ENCODE data around the gene LTBP1. TPM values are rescaled to one million over a fixed set of nuclear protein-coding genes. Genes with fewer than 3 reads are reported as not detected.

Gene LTBP1
- total RNA-seq, 2 donors from 2014 or later, result 25.9 to 99.8 TPM

DNA sequence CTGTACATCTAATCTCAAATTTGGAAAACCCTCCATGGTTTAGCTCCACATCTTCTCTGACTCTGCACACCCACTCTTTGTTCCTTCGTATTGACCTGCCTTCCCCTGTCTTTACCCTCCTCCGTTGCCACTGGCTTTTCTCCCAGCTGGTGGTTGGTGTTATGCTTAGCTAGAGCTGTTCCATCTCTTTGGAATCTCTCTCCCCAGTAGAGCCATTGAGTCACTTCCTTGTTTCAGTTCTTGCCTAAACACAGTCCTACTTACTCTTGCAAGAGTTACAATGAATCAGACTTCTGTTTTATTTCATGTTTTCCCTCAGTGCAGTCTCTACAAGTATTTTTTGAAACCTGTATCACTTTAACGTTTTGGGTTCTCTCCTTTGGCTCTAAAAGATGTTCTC is 263.9 kb downstream of the LTBP1 start:
- intact Hi-C loops (cut with DNase I), result no loop called here
- no peaks in the 10 kb centered on the region for H3K4me1 ChIP-seq (replicated peaks)
- no peaks in the 10 kb centered on the region for H3K27me3 ChIP-seq (replicated peaks; ENCODE audit: insufficient read depth)
- H3K27ac ChIP-seq, result no peak overlapping the region
- DNase-seq (ENCODE audit: low spot score), result no peak
- H3K9me3 ChIP-seq, result no peaks in the 10 kb centered on the region
- TF ChIP-seq POLR2A (IDR thresholded peaks at IDR 0.05) (no peak), POLR2AphosphoS5 (IDR thresholded peaks at IDR 0.05) (no peak)
- TF ChIP-seq, protein P1, sequence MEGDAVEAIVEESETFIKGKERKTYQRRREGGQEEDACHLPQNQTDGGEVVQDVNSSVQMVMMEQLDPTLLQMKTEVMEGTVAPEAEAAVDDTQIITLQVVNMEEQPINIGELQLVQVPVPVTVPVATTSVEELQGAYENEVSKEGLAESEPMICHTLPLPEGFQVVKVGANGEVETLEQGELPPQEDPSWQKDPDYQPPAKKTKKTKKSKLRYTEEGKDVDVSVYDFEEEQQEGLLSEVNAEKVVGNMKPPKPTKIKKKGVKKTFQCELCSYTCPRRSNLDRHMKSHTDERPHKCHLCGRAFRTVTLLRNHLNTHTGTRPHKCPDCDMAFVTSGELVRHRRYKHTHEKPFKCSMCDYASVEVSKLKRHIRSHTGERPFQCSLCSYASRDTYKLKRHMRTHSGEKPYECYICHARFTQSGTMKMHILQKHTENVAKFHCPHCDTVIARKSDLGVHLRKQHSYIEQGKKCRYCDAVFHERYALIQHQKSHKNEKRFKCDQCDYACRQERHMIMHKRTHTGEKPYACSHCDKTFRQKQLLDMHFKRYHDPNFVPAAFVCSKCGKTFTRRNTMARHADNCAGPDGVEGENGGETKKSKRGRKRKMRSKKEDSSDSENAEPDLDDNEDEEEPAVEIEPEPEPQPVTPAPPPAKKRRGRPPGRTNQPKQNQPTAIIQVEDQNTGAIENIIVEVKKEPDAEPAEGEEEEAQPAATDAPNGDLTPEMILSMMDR (IDR thresholded peaks at IDR 0.05), result no peak
- WGBS, result 33% methylated on average over 3 of the region's 3 CpGs
- no peak overlapping the region for H3K4me3 ChIP-seq
- H3K36me3 ChIP-seq, result no peaks in the 10 kb centered on the region

DNA sequence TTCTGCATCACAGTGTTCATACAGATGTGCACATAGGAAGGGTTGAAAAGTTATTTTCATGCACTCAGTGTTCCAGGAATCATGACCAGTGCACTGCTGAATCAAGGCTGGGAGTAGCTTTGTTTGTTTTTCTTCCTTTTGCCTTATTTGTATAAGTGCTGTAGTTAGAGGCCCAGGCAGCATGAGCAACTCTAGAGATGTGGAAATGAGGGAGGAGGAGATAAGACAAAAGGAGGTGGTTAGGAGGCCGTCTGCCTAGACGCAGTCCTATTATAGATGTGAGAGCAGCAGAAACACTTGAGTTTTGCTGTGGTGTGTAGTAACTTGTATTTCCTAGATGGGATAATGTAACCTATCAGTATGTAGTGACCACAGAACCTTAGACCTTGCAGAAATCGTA is 265.4 kb downstream of the LTBP1 start:
- Histone ChIP-seq H3K27me3 (replicated peaks; ENCODE audit: insufficient read depth) (no peaks in the 10 kb centered on the region), H3K4me3 (no peak overlapping the region), H3K27ac (no peak overlapping the region), H3K4me1 (replicated peaks) (no peaks in the 10 kb centered on the region), H3K36me3 (no peaks in the 10 kb centered on the region), H3K9me3 (no peaks in the 10 kb centered on the region)
- DNase-seq (ENCODE audit: low spot score), result no peak
- 74% methylated on average over 3 of the region's 3 CpGs for whole genome bisulfite sequencing
- TF ChIP-seq POLR2A (IDR thresholded peaks at IDR 0.05) (no peak), POLR2AphosphoS5 (IDR thresholded peaks at IDR 0.05) (no peak)
- TF ChIP-seq, protein P1 (IDR thresholded peaks at IDR 0.05), result no peak
- intact Hi-C loops (cut with DNase I), result no loop called here

DNA sequence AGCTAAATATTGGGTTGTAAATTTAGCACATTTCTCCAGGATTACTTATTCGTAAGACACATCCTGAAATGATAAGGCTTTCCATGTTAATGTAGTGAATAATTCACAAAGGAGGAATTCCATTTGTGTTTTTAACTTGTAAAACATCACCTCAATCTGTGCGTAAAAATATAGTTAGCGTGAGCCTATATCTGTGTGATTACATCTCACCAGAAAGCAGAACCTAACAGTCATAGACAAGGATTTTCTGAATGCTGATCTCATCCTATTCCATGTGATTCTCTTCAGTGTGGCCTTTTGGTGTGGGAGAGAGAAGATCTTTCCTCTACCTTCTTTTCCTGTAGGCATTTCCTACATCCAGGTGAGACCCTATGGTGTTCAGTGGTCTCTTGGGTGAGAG is 266.5 kb downstream of the LTBP1 start:
- H3K9me3 ChIP-seq, result no peaks in the 10 kb centered on the region
- no peaks in the 10 kb centered on the region for H3K36me3 ChIP-seq
- no peaks in the 10 kb centered on the region for H3K27me3 ChIP-seq (replicated peaks; ENCODE audit: insufficient read depth)
- TF ChIP-seq POLR2AphosphoS5 (IDR thresholded peaks at IDR 0.05) (no peak), POLR2A (IDR thresholded peaks at IDR 0.05) (no peak)
- TF ChIP-seq, protein P1 (IDR thresholded peaks at IDR 0.05), result no peak
- H3K4me3 ChIP-seq, result no peak overlapping the region
- H3K27ac ChIP-seq, result no peak overlapping the region
- DNase-seq (ENCODE audit: low spot score), result no peak
- intact Hi-C loops (cut with DNase I), result no loop called here
- no peaks in the 10 kb centered on the region for H3K4me1 ChIP-seq (replicated peaks)
- 96% methylated on average over 3 of the region's 3 CpGs for WGBS

DNA sequence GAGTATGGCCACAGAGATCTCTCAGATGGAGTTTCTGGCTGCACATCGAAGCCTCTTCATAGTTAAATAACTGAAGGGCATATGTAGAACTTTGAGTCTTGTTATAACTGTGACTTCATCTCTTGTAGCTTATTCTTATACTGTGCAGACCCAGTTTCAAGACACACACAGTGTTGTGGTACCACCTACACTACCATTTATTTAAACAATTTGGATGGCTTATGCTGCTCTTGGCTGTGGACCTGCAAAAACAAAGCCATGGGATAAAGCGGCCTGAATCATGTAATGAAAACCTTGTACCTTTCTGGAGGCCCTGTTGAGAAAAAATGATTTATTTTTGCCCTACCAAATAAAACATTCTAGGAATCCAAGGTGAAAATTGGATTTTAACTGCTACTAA is 266.9 kb downstream of the LTBP1 start:
- WGBS, result 92% methylated on average over 2 of the region's 2 CpGs
- no peaks in the 10 kb centered on the region for H3K9me3 ChIP-seq
- H3K27ac ChIP-seq, result no peak overlapping the region
- no peaks in the 10 kb centered on the region for H3K4me1 ChIP-seq (replicated peaks)
- no peak overlapping the region for H3K4me3 ChIP-seq
- intact Hi-C loops (cut with DNase I), result no loop called here
- TF ChIP-seq POLR2A (IDR thresholded peaks at IDR 0.05) (no peak), POLR2AphosphoS5 (IDR thresholded peaks at IDR 0.05) (no peak)
- TF ChIP-seq, protein P1 (IDR thresholded peaks at IDR 0.05), result no peak
- H3K27me3 ChIP-seq (replicated peaks; ENCODE audit: insufficient read depth), result no peaks in the 10 kb centered on the region
- no peaks in the 10 kb centered on the region for H3K36me3 ChIP-seq
- DNase-seq (ENCODE audit: low spot score), result no peak

DNA sequence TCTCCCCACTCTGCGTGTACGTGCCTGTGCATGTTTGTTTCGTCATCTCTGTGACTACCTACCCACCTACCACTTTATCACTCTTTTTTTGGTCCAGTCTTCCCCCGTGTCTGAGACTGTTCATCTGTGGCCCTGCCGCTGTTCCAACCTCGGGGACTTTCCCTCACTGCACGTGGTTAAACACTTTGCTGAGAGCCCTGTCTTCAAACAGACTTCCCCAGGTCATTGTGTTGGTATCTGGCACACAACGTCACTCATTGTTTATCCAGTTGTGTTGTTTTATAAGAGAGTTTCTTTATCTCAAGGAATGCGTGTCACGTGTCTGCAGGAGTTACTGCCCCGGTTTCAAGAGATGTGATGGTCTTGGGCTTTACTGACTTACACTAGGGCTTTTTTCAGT is 267.7 kb downstream of the LTBP1 start:
- no peak for DNase-seq (ENCODE audit: low spot score)
- WGBS, result 46% methylated on average over 11 of the region's 11 CpGs
- H3K36me3 ChIP-seq, result no peaks in the 10 kb centered on the region
- H3K4me3 ChIP-seq, result no peak overlapping the region
- H3K27ac ChIP-seq, result no peak overlapping the region
- TF ChIP-seq, protein P1 (IDR thresholded peaks at IDR 0.05), result no peak
- TF ChIP-seq POLR2A (IDR thresholded peaks at IDR 0.05) (no peak), POLR2AphosphoS5 (IDR thresholded peaks at IDR 0.05) (no peak)
- no peaks in the 10 kb centered on the region for H3K4me1 ChIP-seq (replicated peaks)
- no peaks in the 10 kb centered on the region for H3K9me3 ChIP-seq
- no peaks in the 10 kb centered on the region for H3K27me3 ChIP-seq (replicated peaks; ENCODE audit: insufficient read depth)
- intact Hi-C loops (cut with DNase I), result no loop called here
